ENCODE data around the gene HK3.

DNA sequence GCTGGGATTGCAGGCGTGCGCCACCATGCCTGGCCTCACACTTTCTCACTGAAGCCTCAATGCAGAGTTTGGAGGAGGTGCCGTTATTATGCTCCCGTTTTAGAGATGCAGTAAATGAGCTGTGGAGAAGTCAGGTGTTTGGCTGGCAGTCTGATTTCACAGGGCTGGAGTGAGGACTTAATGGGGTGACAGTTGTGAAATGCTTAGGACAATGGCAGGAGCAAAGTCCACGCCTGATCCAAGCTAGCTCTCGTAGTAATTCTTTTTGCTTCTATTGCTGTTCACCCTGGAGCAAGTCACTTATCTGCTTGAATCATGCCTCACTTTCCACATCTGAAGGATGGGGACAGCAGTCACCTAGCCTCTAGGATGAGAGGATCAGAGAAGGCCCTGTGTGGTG lies 67.0 kb downstream of the HK3 start:
- TF ChIP-seq, protein P1, sequence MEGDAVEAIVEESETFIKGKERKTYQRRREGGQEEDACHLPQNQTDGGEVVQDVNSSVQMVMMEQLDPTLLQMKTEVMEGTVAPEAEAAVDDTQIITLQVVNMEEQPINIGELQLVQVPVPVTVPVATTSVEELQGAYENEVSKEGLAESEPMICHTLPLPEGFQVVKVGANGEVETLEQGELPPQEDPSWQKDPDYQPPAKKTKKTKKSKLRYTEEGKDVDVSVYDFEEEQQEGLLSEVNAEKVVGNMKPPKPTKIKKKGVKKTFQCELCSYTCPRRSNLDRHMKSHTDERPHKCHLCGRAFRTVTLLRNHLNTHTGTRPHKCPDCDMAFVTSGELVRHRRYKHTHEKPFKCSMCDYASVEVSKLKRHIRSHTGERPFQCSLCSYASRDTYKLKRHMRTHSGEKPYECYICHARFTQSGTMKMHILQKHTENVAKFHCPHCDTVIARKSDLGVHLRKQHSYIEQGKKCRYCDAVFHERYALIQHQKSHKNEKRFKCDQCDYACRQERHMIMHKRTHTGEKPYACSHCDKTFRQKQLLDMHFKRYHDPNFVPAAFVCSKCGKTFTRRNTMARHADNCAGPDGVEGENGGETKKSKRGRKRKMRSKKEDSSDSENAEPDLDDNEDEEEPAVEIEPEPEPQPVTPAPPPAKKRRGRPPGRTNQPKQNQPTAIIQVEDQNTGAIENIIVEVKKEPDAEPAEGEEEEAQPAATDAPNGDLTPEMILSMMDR (optimal IDR thresholded peaks at IDR 0.05 in 1 of 3, IDR thresholded peaks at IDR 0.05 in 1 of 3, conservative IDR thresholded peaks at IDR 0.05 in 1 of 3; ENCODE audit: extremely low read depth in 1 of 3, insufficient read depth in 2 of 3, low read length in 3 of 3): no peak
- TF ChIP-seq EZH2 (IDR thresholded peaks at IDR 0.05; ENCODE audit: low read length): no peak

Data from keratinocyte (primary cell).